Measurements from ENCODE around the gene FCHO1.

The FCHO1 gene, protein sequence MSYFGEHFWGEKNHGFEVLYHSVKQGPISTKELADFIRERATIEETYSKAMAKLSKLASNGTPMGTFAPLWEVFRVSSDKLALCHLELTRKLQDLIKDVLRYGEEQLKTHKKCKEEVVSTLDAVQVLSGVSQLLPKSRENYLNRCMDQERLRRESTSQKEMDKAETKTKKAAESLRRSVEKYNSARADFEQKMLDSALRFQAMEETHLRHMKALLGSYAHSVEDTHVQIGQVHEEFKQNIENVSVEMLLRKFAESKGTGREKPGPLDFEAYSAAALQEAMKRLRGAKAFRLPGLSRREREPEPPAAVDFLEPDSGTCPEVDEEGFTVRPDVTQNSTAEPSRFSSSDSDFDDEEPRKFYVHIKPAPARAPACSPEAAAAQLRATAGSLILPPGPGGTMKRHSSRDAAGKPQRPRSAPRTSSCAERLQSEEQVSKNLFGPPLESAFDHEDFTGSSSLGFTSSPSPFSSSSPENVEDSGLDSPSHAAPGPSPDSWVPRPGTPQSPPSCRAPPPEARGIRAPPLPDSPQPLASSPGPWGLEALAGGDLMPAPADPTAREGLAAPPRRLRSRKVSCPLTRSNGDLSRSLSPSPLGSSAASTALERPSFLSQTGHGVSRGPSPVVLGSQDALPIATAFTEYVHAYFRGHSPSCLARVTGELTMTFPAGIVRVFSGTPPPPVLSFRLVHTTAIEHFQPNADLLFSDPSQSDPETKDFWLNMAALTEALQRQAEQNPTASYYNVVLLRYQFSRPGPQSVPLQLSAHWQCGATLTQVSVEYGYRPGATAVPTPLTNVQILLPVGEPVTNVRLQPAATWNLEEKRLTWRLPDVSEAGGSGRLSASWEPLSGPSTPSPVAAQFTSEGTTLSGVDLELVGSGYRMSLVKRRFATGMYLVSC

DNA sequence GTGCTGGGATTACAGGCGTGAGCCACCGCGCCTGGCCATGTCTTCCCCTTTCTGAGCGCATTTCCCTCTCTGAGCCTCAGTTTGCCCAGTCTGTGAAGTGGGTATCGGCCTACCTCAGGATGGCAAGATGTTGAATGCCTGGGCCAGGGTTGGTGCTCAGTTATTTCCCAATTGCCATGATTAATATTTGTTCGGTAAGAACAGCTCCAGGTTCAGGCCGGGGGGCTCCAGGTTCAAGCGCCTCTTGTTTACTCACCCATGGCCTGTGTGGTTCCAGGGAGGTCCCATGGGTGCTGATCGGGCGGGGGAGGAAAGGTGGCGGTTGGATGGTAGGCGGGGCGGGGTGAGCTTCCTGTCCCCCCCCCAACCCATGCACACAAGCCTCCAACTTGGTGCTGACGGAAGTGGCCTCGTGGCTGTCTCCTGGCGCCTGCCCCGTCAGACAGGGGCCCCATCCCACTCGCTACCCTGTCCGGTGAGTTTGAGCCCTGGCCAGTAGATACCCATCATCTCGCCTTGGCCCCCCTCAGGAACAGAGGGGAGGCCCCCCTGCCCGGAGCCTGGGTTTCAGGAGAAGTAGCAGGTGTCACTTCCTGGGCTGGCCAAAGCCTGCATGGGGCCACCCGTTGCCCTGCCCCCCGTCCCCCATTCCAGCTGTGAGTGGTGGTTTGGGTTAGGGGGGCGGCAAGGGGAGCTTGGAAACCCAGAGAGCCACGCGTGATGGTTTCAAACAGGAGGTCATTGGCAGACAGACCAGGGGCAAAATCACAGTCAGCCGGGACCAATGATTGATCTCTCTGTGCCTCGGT is at the start of gene FCHO1:
Gene FCHO1 (plus strand): TSS at position 375 of the 809 bp plus-strand sequence. CDS start 3,688 bp downstream, outside the sequence.
- peak; percentile 88 for DNase-seq

DNA sequence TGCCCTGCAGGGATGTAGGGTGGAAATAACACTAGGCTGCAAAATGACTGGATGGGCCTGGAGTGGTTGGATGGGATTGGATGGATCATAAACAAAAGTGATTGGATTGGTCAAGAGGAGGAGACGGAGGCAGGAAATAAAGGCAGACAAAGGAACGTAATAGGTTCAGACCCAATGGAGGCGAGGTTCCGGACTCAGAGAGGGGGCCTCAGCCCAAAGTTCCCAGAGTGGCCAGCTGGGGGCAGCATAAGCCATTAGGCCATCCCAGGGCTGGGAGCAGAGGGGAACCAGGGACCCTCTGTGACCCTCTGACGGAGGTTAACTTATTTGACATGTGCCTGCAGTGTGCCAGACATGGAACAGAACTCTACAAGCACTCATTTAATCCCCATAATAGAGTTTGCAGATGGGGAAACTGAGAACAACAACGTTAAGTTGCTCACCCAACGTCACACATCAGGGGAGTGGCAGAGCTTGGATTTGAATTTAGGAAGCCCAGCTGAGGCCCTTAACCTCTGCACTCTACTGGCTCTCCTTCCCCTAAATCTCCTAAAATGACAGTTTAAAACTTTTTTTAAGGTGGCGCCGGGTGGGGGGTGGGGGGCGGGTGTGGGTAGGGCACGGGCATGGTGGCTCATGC is 47.3 kb upstream of the FCHO1 start:
- peak; percentile 75 for DNase-seq

DNA sequence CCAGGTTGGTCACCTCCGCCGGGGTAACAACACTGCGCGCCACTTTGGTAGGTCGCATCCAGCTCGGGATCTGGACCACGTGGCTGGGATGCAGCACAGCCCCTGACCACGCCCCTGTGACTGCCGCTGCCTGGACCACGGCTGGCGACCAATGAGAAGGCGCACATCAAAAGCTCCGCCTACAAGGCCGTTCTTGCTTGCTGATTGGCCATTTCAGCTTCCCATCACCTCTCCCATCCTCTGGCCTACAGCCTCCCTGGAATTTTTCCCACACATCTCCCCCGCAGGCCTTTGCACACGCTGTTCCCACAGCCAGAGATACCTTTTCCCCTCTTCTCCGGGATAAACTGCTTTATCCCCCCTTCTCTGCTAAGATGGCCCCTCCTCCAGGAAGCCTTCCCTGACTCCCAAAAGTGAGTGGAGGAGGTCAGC is 44.5 kb upstream of the FCHO1 start:
- no peak for DNase-seq

DNA sequence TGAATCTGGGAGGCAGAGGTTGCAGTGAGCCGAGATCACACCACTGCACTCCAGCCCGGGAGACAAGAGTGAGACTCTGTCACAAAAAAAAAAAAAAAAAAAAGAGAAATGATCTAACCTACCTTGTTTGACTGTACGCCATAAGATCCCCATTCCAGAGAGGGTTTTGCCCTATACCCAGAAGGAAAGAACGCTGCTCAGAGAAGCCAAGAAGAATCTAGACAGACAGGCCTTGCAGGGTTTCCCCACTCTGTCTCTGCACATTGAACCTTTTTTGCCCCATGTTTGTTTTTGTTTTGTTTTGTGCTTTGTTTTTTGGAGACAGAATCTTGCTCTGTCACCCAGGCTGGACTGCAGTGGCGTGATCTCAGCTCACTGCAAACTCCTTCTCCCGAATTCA is 39.4 kb upstream of the FCHO1 start:
- DNase-seq = no peak

DNA sequence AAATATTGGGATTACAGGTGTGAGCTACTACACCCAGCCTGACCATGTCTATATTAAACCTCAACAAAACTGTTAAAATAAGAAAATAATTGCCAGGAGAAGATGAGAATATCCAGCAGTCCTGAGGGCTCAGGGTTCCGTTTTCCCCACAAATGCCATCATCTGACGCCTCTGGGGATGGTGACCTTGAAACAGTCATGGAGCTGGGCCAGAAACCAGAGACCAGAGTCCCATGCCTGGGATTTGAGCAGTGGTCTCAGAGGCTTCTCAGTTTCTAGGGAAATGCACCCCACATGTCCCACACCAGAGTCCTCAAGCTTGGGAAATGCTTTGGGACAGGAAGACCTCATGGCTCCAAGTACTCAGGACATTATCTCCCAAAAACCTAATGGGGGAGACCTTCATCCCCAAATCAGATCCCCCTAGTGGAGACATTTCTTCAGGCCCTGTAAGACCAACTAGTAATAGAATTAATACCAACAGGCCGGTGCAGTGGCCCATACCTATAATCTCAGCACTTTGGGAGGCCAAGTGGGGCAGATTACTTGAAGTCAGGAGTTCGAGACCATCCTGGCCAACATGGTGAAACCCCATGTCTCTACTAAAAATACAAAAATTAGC is 34.9 kb upstream of the FCHO1 start:
- peak; percentile 40 for DNase-seq

DNA sequence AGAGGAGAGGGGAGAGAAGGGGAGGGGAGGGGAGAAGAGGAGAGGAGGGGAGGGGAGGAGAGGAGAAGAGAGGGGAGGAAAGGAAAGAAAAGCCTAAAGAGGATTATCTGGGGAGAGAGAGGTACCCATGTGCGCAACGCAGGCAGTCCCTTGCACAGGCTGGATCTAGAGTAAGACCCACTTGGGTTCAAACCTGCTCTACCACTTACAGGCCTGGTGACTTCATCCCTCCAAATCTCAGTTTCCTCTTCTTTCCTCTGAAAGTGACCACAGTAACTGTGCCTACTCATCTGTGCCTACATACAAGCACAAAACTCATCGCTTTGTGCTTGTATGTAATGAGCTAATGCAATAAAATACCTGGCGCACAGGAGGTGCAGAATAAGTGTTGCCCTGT is 32.7 kb upstream of the FCHO1 start:
- DNase-seq = no peak

DNA sequence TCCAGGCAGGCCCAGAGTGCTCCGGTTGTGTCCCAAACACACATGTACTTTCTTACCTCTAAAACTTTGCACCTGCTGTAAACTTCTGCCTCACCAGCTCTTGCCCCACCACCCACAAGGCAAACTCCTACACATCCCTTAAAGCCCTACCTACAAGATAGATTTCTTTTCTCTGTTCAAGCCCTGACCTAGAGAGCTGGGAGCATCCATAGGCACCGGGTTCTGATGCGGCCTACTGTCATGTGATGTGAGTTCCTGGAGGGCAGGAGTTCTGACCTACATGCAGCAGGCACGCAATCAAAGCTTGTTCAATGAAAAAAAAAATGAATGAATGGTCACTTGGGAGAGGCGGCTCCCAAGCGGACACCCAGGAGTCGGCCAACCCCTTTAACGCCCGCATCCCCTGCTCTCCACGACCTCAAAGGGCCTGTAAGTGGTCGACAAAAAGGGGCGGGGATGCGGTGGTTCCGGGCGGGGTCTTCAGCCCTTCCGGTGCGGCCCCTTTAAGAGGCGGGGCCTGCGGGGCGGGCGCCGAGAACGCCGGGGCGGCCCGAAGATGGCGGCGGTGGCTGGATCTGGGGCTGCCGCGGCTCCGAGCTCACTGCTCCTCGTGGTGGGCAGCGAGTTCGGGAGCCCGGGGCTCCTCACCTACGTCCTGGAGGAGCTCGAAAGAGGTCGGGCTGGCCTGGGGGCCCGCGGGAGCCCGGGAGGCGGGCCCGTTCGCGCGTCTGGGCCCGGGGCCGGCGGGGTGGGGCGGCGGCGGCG is 32.1 kb upstream of the FCHO1 start, which contains the start of gene MAP1S:
Gene MAP1S (plus strand): TSS at position 534 of the 765 bp plus-strand sequence. CDS start 23 bp downstream, at position 557.
- DNase-seq = peak; percentile 83

DNA sequence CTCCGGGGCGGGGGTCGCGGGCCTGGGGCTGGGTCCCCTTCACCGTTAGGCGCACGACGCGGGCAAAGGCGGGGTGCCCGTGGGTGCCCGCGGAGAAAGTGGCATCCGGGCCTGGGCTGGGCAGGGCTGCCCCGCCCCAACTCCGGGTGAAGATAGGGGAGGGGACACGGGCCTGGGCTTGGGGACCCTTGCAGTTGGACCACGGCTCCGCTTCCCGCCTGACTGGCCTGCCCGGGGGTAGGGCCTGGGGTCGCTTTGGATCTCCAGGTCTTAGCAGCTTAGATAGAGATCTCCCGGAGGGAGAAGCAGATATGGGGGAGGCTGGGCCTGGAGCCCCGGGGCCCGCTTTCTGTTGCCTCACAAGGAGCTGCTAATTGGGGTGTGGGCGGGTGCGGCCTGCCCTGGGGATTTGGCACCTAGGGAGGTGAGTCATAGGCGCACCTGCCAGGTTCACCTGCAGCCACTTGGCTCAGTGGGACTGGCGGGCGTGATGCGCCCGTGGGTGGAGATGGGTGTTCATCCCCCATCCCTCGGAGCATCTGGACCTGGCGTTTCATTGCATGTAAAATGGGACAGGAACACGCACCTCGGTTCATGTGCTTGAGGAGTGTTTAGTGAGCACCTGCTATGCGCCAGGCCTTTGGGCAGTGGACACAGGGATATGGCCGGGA is 31.4 kb upstream of the FCHO1 start:
- DNase-seq = peak; percentile 28

DNA sequence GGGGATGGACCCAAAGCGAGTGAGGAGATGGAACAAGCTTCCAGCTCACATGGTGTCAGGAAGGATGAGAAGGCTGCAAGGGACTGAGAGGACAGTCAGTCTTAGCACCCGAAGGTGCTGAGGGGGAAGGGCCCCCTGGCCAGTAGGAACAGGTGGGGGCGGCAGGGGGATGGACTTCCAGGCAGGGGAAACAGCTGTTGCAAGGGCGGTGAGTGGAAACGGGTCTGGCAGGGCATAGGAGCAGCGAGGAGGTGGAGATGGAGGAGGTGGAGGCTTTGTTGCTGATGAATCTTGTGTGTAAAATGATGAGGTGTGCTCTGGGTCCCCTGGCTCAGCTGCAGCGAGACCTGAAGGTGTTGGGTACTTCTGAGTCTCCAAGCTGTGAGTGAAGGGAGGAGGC is 30.8 kb upstream of the FCHO1 start:
- no peak for DNase-seq

DNA sequence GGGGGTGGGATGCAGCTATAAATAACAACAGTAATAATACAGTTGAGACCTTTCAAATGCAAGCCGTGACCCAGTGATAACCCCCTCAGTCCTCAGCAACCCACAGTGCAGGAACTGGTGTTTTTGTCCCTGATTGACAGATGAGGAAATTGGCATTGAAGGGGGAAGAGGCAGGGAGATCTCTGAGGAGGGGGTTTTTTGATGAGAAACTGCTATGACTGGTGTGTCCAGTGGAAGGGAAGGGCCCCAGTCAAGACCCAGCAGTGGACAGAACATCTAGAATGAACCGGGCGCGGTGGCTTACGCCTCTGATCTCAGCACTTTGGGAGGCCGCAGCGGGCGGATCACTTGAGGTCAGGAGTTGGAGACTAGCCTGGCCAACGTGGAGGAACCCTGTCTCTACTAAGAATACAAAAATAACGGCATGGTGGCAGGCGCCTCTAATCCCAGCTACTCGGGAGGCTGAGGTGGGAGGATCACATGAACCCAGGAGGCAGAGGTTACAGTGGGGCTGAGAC is 30.1 kb upstream of the FCHO1 start:
- DNase-seq = no peak

DNA sequence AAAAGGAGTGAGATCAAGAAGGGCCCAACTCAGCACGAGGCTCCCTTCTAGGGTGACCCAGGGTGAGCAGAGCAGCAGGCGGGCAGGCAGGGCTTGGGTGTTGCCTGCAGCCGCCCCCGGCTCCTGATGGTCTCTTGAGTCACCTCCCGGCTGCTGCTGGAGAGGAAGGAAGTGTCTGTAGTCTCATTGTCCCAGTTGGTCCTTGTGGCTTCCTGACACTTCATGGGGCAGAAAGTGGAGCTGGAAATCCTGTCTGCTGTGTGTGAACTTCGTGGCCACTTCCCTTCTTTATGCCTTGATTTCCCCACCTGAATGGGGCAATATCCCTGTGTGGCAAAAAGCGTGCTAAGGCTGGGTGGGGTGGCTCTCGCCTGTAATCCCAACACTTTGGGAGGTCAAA is 29.5 kb upstream of the FCHO1 start:
- peak; percentile 70 for DNase-seq

DNA sequence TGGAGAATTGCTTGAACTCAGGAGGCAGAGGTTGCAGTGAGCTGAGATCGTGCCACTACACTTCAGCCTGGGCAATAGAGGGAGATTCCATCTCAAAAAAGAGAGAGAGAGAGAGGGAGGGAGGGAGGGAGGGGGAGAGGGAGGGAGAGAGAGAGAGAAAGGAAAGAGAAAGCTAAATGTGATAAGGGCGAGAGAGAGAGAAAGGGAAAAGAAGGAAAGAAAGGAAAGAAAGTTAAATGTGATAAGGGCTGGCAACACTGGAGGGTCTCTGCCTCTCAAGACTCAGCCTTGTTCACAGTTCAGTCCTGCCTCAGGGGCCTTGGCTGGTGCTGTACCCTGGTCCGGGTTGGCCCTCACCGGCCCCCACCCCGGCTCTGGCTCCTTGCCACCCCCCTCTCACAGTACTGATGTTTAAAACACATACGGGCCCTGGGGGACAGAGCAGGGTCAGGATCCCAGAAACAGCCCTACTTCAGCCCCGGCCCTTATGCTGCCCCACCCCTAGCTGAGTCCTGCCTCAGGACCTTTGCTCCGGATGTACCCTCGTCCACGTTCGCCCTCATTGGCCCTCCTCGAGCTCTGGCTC is 28.5 kb upstream of the FCHO1 start:
- no peak for DNase-seq

DNA sequence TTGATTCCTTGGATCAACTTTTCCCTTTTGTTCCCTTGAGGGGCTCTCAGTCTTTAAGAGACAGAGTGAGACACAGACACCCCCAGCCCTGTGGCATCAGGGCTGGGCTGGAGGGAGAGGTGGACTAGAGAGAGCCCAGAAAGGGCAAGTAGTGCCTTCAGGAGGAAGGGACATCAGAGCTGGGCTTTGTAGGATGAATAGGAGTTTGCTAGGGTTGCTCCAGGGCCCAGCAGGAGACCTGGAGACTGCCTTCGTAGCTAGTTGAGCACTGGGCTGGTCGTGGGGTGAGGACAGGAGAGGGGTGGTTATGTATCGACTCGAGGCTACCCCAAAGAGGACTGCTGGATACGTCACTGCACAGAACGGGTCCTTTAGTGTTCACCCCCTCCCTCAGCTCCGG is 26.6 kb upstream of the FCHO1 start:
- no peak for DNase-seq

DNA sequence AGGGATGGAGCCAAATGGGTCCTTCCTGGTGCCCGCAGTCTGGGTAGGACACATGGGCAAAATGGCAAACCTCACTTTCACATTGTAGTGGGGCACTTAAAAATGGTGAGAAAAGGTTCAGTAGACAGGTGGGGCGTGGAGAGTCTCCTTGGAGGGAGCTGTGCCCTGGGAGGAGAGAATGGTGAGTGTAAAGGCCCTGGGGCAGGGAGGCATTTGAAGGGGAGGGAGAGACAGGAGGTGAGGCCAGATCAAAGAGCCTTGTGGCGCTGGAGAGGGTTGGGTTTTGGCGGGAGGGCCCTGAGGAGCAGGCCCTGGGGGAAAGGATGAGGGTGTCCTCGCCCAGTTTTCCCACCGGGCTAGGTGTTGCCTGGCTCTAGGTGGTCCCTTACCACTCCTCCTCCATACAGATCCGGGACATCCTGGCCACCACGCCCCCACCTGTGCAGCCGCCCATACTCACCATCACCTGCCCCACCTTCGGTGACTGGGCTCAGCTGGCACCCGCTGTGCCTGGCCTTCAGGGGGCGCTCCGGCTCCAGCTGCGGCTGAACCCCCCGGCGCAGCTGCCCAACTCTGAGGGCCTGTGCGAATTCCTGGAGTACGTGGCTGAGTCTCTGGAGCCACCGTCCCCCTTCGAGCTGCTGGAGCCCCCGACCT is 25.7 kb upstream of the FCHO1 start:
- DNase-seq = no peak

DNA sequence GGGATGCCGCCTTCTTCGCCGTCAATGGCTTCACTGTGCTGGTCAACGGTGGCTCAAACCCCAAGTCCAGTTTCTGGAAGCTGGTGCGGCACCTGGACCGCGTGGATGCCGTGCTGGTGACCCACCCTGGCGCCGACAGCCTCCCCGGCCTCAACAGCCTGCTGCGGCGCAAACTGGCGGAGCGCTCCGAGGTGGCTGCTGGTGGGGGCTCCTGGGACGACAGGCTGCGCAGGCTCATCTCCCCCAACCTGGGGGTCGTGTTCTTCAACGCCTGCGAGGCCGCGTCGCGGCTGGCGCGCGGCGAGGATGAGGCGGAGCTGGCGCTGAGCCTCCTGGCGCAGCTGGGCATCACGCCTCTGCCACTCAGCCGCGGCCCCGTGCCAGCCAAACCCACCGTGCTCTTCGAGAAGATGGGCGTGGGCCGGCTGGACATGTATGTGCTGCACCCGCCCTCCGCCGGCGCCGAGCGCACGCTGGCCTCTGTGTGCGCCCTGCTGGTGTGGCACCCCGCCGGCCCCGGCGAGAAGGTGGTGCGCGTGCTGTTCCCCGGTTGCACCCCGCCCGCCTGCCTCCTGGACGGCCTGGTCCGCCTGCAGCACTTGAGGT is 25.0 kb upstream of the FCHO1 start:
- DNase-seq = no peak

DNA sequence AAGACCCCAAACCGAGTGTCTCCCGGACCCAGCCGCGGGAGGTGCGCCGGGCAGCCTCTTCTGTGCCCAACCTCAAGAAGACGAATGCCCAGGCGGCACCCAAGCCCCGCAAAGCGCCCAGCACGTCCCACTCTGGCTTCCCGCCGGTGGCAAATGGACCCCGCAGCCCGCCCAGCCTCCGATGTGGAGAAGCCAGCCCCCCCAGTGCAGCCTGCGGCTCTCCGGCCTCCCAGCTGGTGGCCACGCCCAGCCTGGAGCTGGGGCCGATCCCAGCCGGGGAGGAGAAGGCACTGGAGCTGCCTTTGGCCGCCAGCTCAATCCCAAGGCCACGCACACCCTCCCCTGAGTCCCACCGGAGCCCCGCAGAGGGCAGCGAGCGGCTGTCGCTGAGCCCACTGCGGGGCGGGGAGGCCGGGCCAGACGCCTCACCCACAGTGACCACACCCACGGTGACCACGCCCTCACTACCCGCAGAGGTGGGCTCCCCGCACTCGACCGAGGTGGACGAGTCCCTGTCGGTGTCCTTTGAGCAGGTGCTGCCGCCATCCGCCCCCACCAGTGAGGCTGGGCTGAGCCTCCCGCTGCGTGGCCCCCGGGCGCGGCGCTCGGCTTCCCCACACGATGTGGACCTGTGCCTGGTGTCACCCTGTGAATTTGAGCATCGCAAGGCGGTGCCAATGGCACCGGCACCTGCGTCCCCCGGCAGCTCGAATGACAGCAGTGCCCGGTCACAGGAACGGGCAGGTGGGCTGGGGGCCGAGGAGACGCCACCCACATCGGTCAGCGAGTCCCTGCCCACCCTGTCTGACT is 24.1 kb upstream of the FCHO1 start:
- DNase-seq = no peak

DNA sequence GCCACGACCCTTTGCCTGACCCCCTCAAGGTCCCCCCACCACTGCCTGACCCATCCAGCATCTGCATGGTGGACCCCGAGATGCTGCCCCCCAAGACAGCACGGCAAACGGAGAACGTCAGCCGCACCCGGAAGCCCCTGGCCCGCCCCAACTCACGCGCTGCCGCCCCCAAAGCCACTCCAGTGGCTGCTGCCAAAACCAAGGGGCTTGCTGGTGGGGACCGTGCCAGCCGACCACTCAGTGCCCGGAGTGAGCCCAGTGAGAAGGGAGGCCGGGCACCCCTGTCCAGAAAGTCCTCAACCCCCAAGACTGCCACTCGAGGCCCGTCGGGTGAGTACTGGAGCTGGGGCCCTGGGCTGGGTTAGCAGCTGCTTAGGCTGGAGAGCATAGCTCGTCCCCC is 23.4 kb upstream of the FCHO1 start:
- DNase-seq = no peak

DNA sequence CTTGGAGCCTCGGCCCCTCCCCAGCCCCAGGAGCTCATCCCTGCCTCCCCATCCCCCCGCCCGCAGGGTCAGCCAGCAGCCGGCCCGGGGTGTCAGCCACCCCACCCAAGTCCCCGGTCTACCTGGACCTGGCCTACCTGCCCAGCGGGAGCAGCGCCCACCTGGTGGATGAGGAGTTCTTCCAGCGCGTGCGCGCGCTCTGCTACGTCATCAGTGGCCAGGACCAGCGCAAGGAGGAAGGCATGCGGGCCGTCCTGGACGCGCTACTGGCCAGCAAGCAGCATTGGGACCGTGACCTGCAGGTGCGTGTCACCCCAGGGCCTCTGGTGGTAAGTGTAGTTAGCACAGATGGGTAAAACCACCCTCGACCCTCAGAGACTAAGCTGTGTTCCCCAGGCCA is 18.1 kb upstream of the FCHO1 start:
- DNase-seq = no peak

Measured in hematopoietic multipotent progenitor cell treated with erythropoietin and hydrocortisone succinate and interleukin-3 and kit ligand, for 4 days (in vitro differentiated cells).